Measurements from ENCODE around the gene PNP.

DNA sequence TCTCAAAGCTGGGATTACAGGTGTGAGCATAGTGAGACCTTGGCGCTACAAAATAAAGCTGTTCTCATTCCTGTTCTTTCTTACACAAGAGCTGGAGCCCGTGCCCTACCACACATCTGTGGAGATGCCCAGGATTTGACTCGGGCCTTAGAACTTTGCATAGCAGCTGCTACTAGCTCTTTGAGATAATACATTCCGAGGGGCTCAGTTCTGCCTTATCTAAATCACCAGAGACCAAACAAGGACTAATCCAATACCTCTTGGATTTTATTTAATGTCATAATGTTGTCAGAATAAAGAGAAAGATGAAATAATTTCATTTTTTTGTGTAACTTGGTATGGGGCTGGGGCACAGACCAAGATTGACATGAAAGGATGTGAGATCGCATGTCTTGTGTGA lies 7.6 kb downstream of the PNP start:
- TF ChIP-seq, protein P1, sequence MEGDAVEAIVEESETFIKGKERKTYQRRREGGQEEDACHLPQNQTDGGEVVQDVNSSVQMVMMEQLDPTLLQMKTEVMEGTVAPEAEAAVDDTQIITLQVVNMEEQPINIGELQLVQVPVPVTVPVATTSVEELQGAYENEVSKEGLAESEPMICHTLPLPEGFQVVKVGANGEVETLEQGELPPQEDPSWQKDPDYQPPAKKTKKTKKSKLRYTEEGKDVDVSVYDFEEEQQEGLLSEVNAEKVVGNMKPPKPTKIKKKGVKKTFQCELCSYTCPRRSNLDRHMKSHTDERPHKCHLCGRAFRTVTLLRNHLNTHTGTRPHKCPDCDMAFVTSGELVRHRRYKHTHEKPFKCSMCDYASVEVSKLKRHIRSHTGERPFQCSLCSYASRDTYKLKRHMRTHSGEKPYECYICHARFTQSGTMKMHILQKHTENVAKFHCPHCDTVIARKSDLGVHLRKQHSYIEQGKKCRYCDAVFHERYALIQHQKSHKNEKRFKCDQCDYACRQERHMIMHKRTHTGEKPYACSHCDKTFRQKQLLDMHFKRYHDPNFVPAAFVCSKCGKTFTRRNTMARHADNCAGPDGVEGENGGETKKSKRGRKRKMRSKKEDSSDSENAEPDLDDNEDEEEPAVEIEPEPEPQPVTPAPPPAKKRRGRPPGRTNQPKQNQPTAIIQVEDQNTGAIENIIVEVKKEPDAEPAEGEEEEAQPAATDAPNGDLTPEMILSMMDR (IDR thresholded peaks at IDR 0.05): no peak
- TF ChIP-seq POLR2A (IDR thresholded peaks at IDR 0.05): no peak
